Measurements from ENCODE around the gene NKX2-3. TPM values are rescaled to one million over a fixed set of nuclear protein-coding genes. Genes with fewer than 3 reads are reported as not detected.
A peak's percentile ranks its signal among the peaks of the same experiment; 100 is the strongest.

Gene NKX2-3
- total RNA-seq, 1 donor from 2014 or later, result not detected

DNA sequence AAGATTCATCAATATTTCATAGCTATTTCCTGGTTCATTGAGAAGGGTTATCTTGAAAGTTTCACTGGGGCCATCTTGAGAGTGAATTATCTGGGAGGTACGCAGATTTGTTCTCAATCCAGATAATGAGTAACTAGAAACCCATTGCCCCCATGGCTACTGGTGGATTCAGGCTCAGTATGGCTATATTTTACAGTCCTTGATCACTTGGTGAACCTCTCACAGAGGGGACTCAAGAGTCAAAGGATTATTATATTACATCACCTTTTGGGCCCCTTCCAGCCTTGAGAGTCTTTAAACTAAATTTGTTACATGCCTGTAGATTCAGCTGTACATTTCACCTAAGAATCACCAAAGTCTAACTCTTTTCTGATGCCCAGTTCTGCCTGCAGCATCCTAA is 11.6 kb downstream of the NKX2-3 start:
- no peaks in the 10 kb centered on the region for H3K36me3 ChIP-seq
- no peak overlapping the region for H2AFZ ChIP-seq (replicated peaks)
- H3K27ac ChIP-seq, result no peak overlapping the region
- no peak overlapping the region for H3K4me2 ChIP-seq
- H3K9me3 Mint-ChIP-seq, result no peaks in the 10 kb centered on the region
- TF ChIP-seq, protein P1, sequence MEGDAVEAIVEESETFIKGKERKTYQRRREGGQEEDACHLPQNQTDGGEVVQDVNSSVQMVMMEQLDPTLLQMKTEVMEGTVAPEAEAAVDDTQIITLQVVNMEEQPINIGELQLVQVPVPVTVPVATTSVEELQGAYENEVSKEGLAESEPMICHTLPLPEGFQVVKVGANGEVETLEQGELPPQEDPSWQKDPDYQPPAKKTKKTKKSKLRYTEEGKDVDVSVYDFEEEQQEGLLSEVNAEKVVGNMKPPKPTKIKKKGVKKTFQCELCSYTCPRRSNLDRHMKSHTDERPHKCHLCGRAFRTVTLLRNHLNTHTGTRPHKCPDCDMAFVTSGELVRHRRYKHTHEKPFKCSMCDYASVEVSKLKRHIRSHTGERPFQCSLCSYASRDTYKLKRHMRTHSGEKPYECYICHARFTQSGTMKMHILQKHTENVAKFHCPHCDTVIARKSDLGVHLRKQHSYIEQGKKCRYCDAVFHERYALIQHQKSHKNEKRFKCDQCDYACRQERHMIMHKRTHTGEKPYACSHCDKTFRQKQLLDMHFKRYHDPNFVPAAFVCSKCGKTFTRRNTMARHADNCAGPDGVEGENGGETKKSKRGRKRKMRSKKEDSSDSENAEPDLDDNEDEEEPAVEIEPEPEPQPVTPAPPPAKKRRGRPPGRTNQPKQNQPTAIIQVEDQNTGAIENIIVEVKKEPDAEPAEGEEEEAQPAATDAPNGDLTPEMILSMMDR (IDR thresholded peaks at IDR 0.05), result no peak
- TF ChIP-seq EZH2 (IDR thresholded peaks at IDR 0.05), result no peak
- no peak for TF ChIP-seq EZH2phosphoT487 (IDR thresholded peaks at IDR 0.05)
- no peaks in the 10 kb centered on the region for H3K9me3 ChIP-seq (ENCODE audit: low read depth)
- no peak for DNase-seq (ENCODE audit: low spot score)
- H3K4me3 Mint-ChIP-seq, result no peak overlapping the region
- H3K4me1 Mint-ChIP-seq, result peaks cover 4% of the 10 kb centered on the region
- no peaks in the 10 kb centered on the region for H3K4me1 ChIP-seq
- no peak overlapping the region for H3K27ac Mint-ChIP-seq
- no peak overlapping the region for H3K4me3 ChIP-seq
- no peaks in the 10 kb centered on the region for H3K36me3 Mint-ChIP-seq
- H3K9ac ChIP-seq, result no peak overlapping the region
- no peaks in the 10 kb centered on the region for H3F3A ChIP-seq (ENCODE audit: low read depth)
- no peaks in the 10 kb centered on the region for H3K79me2 ChIP-seq (ENCODE audit: low read depth)
- peaks cover 30% of the 10 kb centered on the region for H4K20me1 ChIP-seq (ENCODE audit: low read depth)
- H3K27me3 Mint-ChIP-seq (ENCODE audit: insufficient read depth, low read depth), result peaks cover 68% of the 10 kb centered on the region
- peaks cover 100% of the 10 kb centered on the region for H3K27me3 ChIP-seq

DNA sequence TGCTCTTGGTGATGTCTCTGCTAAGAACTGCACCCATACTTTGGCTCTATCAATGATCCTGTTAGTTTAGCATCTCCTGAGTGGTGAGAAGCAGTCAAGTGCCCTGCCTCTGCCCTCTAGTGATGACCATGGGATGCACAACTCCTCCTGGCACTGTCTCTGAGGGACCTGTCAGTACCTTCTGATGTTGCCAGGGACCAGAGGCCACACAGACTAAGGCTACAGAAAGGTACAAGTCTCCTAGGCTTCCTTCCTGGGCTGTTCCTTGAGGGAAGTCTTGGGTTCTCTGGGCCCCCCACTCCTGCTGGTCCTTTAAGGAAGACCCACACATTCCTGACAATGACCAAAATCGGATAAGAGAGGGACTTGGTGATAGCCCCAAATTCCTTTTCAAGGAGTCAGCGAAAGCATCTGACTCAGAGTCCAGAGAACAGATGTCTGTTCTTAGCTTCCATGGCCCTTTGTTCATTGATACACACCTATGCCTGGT is 15.3 kb downstream of the NKX2-3 start:
- peaks cover 100% of the 10 kb centered on the region for H3K27me3 ChIP-seq
- peaks cover 2% of the 10 kb centered on the region for H4K20me1 ChIP-seq (ENCODE audit: low read depth)
- H3K4me3 Mint-ChIP-seq, result no peak overlapping the region
- no peaks in the 10 kb centered on the region for H3K9me3 Mint-ChIP-seq
- peak; percentile 36 for DNase-seq (ENCODE audit: low spot score)
- TF ChIP-seq EZH2 (IDR thresholded peaks at IDR 0.05), result no peak
- TF ChIP-seq, protein P1 (IDR thresholded peaks at IDR 0.05), result peak; percentile 50
- TF ChIP-seq EZH2phosphoT487 (IDR thresholded peaks at IDR 0.05), result no peak
- H3K79me2 ChIP-seq (ENCODE audit: low read depth), result no peaks in the 10 kb centered on the region
- peaks cover 56% of the 10 kb centered on the region for H3K27me3 Mint-ChIP-seq (ENCODE audit: insufficient read depth, low read depth)
- no peak overlapping the region for H3K4me2 ChIP-seq
- no peak overlapping the region for H3K27ac Mint-ChIP-seq
- no peaks in the 10 kb centered on the region for H3F3A ChIP-seq (ENCODE audit: low read depth)
- H3K4me3 ChIP-seq, result no peak overlapping the region
- H3K4me1 ChIP-seq, result peaks cover 9% of the 10 kb centered on the region
- H3K27ac ChIP-seq, result no peak overlapping the region
- H3K4me1 Mint-ChIP-seq, result no peaks in the 10 kb centered on the region
- no peak overlapping the region for H2AFZ ChIP-seq (replicated peaks)
- no peak overlapping the region for H3K9ac ChIP-seq
- H3K36me3 ChIP-seq, result no peaks in the 10 kb centered on the region
- H3K36me3 Mint-ChIP-seq, result no peaks in the 10 kb centered on the region
- H3K9me3 ChIP-seq (ENCODE audit: low read depth), result no peaks in the 10 kb centered on the region

DNA sequence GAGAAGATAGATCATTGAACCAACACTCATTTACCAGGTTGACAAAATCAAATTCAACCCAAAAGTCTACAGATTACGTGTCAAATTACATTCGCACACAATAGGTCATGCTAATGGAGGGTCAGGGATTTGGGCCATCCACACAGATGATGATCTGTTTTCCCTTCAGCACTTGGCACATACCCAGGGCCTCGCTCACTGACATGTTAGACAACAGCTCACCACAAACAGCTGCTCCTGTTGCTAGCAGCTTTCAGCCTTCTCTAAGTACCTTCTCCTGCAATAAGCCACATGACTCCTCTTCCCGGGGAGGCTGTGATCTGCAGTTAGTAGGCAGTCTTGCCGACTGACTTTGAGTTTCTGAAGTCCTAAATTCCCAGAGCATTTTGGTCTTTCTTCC is 18.4 kb downstream of the NKX2-3 start:
- H3K27me3 Mint-ChIP-seq (ENCODE audit: insufficient read depth, low read depth), result peaks cover 40% of the 10 kb centered on the region

More for the DNA sequence above, 18.4 kb downstream of the NKX2-3 start:
- Mint-ChIP-seq H3K9me3 (no peaks in the 10 kb centered on the region), H3K27ac (no peak overlapping the region), H3K36me3 (no peaks in the 10 kb centered on the region), H3K4me1 (no peaks in the 10 kb centered on the region), H3K4me3 (no peak overlapping the region)
- Histone ChIP-seq H3K27ac (no peak overlapping the region), H3K27me3 (peaks cover 93% of the 10 kb centered on the region), H3K36me3 (no peaks in the 10 kb centered on the region), H3K4me3 (no peak overlapping the region), H3K79me2 (ENCODE audit: low read depth) (no peaks in the 10 kb centered on the region), H3K4me2 (no peak overlapping the region), H2AFZ (replicated peaks) (no peak overlapping the region), H3K9ac (no peak overlapping the region), H4K20me1 (ENCODE audit: low read depth) (peaks cover 2% of the 10 kb centered on the region), H3K4me1 (peaks cover 9% of the 10 kb centered on the region), H3F3A (ENCODE audit: low read depth) (no peaks in the 10 kb centered on the region), H3K9me3 (ENCODE audit: low read depth) (no peaks in the 10 kb centered on the region)
- peak; percentile 31 for DNase-seq (ENCODE audit: low spot score)
- TF ChIP-seq EZH2 (IDR thresholded peaks at IDR 0.05) (no peak), EZH2phosphoT487 (IDR thresholded peaks at IDR 0.05) (no peak)
- TF ChIP-seq, protein P1 (IDR thresholded peaks at IDR 0.05), result no peak
